ENCODE measurements around the gene STRADB.

GRCh38 chr2:201483342-201483741, 31.8 kb downstream of the STRADB start:
- TF ChIP-seq, protein P1, sequence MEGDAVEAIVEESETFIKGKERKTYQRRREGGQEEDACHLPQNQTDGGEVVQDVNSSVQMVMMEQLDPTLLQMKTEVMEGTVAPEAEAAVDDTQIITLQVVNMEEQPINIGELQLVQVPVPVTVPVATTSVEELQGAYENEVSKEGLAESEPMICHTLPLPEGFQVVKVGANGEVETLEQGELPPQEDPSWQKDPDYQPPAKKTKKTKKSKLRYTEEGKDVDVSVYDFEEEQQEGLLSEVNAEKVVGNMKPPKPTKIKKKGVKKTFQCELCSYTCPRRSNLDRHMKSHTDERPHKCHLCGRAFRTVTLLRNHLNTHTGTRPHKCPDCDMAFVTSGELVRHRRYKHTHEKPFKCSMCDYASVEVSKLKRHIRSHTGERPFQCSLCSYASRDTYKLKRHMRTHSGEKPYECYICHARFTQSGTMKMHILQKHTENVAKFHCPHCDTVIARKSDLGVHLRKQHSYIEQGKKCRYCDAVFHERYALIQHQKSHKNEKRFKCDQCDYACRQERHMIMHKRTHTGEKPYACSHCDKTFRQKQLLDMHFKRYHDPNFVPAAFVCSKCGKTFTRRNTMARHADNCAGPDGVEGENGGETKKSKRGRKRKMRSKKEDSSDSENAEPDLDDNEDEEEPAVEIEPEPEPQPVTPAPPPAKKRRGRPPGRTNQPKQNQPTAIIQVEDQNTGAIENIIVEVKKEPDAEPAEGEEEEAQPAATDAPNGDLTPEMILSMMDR (IDR thresholded peaks at IDR 0.05): no peak
- TF ChIP-seq POLR2A (IDR thresholded peaks at IDR 0.05): no peak
